ENCODE measurements around the gene CCL18.
A peak's percentile ranks its signal among the peaks of the same experiment; 100 is the strongest.

CCL18 gene

DNA sequence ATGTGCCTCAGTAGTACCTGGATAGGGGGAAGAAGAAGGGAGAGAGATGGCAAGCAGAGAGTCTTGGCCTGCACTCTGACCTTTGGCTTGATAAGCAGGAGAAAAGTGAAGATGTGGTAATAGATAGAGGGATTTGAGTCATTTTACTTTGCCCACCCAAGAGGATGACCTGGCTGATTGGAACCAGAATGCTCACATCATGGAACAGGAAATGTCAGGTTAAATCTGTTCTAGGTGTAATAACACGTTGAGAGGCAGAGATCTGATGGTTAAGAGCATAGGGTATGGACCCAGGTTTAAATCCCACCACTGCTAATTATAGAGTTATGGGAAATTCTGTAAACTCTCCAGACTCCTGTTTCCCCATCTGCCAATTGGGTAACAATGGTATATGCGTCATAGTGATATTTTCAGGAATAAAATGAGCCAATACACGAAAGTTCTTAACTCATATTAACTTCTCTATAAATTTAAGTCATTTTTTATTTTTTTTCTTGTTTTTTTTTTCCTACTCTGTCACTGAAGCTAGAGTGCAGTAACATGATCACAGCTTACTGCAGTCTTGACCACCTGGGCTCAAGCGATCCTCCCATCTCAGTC, 8.1 kb upstream of the CCL18 start:
- Histone ChIP-seq H3K36me3 (ENCODE audit: control insufficient read depth in 4 of 4, insufficient read depth in 4 of 4, low read length in 3 of 4) (no peaks in the 10 kb centered on the region), H3K9me3 (ENCODE audit: control extremely low read depth in 1 of 5, control insufficient read depth in 4 of 5, insufficient read depth in 2 of 5, low read depth in 1 of 5, low read length in 4 of 5) (peaks cover 0 to 9% (median 0%) of the 10 kb centered on the region in 5 experiments), H3K27ac (ENCODE audit: insufficient read depth in 1 of 2, low read depth in 1 of 2, low read length in 2 of 2, poor library complexity in 1 of 2, severe bottlenecking in 2 of 2) (no peak overlapping the region), H3K4me3 (ENCODE audit: control insufficient read depth in 1 of 7, extremely low read depth in 1 of 7, insufficient read depth in 4 of 7, low read depth in 2 of 7, low read length in 6 of 7) (no peak overlapping the region), H3K27me3 (replicated peaks in 2 of 5; ENCODE audit: control insufficient read depth in 4 of 5, insufficient read depth in 5 of 5, low read length in 4 of 5) (no peaks in the 10 kb centered on the region), H3K4me1 (ENCODE audit: control extremely low read depth in 1 of 4, control insufficient read depth in 4 of 4, insufficient read depth in 4 of 4, low read length in 3 of 4) (no peaks in the 10 kb centered on the region)
- ChIA-PET POLR2A (no interaction called here), CTCF (interaction anchor here (1.1 to 1.4 kb wide), 2 partner anchors 93 kb away, joined by 3 read pairs; no protein-coding TSS in a partner anchor)
- WGBS (ENCODE audit: insufficient coverage) = 92% methylated on average over 2 of the region's 4 CpGs
- no peak for DNase-seq

DNA sequence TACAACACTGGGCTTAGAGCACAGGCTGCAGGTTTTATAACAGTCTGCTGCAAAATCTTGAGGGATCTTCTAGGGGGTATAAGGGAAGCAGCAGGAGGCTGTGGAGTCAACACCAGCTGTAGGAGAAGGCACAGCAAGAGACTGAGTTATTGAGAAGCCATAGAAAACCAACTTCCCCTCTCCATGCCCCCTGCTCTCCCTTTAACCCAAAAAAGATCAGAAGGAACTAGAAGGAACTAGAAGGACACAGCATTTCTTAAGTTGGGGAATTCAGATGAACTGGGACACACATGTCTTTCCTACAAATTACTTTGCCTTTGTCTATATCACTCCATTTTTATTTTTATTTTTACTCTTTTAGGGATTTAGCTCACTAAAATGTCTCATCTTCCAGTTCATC, 6.2 kb upstream of the CCL18 start:
- Histone ChIP-seq H3K27ac (ENCODE audit: insufficient read depth in 1 of 2, low read depth in 1 of 2, low read length in 2 of 2, poor library complexity in 1 of 2, severe bottlenecking in 2 of 2) (no peak overlapping the region), H3K36me3 (ENCODE audit: control insufficient read depth in 4 of 4, insufficient read depth in 4 of 4, low read length in 3 of 4) (no peaks in the 10 kb centered on the region), H3K4me1 (ENCODE audit: control extremely low read depth in 1 of 4, control insufficient read depth in 4 of 4, insufficient read depth in 4 of 4, low read length in 3 of 4) (no peaks in the 10 kb centered on the region), H3K4me3 (ENCODE audit: control insufficient read depth in 1 of 7, extremely low read depth in 1 of 7, insufficient read depth in 4 of 7, low read depth in 2 of 7, low read length in 6 of 7) (no peak overlapping the region), H3K27me3 (replicated peaks in 2 of 5; ENCODE audit: control insufficient read depth in 4 of 5, insufficient read depth in 5 of 5, low read length in 4 of 5) (no peaks in the 10 kb centered on the region), H3K9me3 (ENCODE audit: control extremely low read depth in 1 of 5, control insufficient read depth in 4 of 5, insufficient read depth in 2 of 5, low read depth in 1 of 5, low read length in 4 of 5) (no peaks in the 10 kb centered on the region)
- CTCF ChIA-PET = interaction anchor here (1.2 to 1.8 kb wide), 3 partner anchors 11 to 15 kb away, joined by 3 to 4 read pairs (median 3); no protein-coding TSS in a partner anchor
- POLR2A ChIA-PET = no interaction called here
- DNase-seq = no peak

DNA sequence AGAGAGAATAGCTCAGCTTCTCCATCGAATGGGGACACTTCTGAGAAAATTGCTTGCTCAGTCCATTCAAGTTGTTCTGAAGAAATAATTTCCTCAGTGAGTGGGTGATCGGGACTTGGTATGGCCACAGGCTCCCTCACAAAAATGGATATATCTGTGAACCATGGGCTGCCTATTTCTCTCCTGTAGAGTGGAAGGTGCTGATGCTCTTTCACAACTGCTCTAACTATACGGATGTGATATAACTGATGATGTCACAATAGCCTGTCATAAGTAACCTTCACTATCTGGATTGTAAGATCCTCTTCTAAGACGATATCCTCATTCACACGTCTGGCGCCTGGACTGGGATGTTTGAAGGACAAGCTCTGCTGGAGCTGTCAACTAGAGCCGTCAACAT, 4.7 kb upstream of the CCL18 start:
- H3K36me3 ChIP-seq (ENCODE audit: control insufficient read depth in 4 of 4, insufficient read depth in 4 of 4, low read length in 3 of 4) = no peaks in the 10 kb centered on the region
- no peaks in the 10 kb centered on the region for H3K4me1 ChIP-seq (ENCODE audit: control extremely low read depth in 1 of 4, control insufficient read depth in 4 of 4, insufficient read depth in 4 of 4, low read length in 3 of 4)
- ChIA-PET CTCF (interaction anchor here (1.0 to 1.9 kb wide), 2 partner anchors 14 to 90 kb away, joined by 3 to 12 read pairs; no protein-coding TSS in a partner anchor), POLR2A (no interaction called here)
- no peaks in the 10 kb centered on the region for H3K9me3 ChIP-seq (ENCODE audit: control extremely low read depth in 1 of 5, control insufficient read depth in 4 of 5, insufficient read depth in 2 of 5, low read depth in 1 of 5, low read length in 4 of 5)
- WGBS (ENCODE audit: insufficient coverage) = 100% methylated on average over 6 of the region's 7 CpGs
- no peak overlapping the region for H3K27ac ChIP-seq (ENCODE audit: insufficient read depth in 1 of 2, low read depth in 1 of 2, low read length in 2 of 2, poor library complexity in 1 of 2, severe bottlenecking in 2 of 2)
- H3K27me3 ChIP-seq (replicated peaks in 2 of 5; ENCODE audit: control insufficient read depth in 4 of 5, insufficient read depth in 5 of 5, low read length in 4 of 5) = no peaks in the 10 kb centered on the region
- no peak for DNase-seq
- no peak overlapping the region for H3K4me3 ChIP-seq (ENCODE audit: control insufficient read depth in 1 of 7, extremely low read depth in 1 of 7, insufficient read depth in 4 of 7, low read depth in 2 of 7, low read length in 6 of 7)

DNA sequence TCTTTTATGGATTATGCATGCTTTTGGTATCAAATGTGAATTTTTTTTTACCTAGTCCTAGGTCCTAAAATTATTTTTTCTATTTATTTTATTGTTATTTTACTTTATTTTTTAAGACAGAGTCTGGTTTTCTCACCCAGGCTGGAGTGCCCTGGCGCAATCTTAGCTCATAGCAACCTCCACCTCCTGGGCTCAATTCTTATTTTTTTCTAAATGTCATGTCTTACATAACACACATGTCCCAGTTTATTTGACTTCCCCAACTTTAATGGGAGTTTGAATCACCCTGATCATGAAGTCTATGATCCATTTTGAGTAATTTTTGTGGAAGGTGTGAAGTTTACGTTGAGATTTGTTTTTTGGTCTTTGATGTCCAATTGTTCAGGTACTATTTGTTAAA, 3.3 kb upstream of the CCL18 start:
- Histone ChIP-seq H3K9me3 (ENCODE audit: control extremely low read depth in 1 of 5, control insufficient read depth in 4 of 5, insufficient read depth in 2 of 5, low read depth in 1 of 5, low read length in 4 of 5) (no peaks in the 10 kb centered on the region), H3K4me3 (ENCODE audit: control insufficient read depth in 1 of 7, extremely low read depth in 1 of 7, insufficient read depth in 4 of 7, low read depth in 2 of 7, low read length in 6 of 7) (no peak overlapping the region), H3K27me3 (replicated peaks in 2 of 5; ENCODE audit: control insufficient read depth in 4 of 5, insufficient read depth in 5 of 5, low read length in 4 of 5) (peaks cover 0 to 2% (median 0%) of the 10 kb centered on the region in 5 experiments), H3K36me3 (ENCODE audit: control insufficient read depth in 4 of 4, insufficient read depth in 4 of 4, low read length in 3 of 4) (no peaks in the 10 kb centered on the region), H3K4me1 (ENCODE audit: control extremely low read depth in 1 of 4, control insufficient read depth in 4 of 4, insufficient read depth in 4 of 4, low read length in 3 of 4) (no peaks in the 10 kb centered on the region), H3K27ac (ENCODE audit: insufficient read depth in 1 of 2, low read depth in 1 of 2, low read length in 2 of 2, poor library complexity in 1 of 2, severe bottlenecking in 2 of 2) (no peak overlapping the region)
- no peak for DNase-seq
- WGBS (ENCODE audit: insufficient coverage) = 44% methylated on average over 1 of the region's 2 CpGs
- CTCF ChIA-PET = no interaction called here
- POLR2A ChIA-PET = no interaction called here

DNA sequence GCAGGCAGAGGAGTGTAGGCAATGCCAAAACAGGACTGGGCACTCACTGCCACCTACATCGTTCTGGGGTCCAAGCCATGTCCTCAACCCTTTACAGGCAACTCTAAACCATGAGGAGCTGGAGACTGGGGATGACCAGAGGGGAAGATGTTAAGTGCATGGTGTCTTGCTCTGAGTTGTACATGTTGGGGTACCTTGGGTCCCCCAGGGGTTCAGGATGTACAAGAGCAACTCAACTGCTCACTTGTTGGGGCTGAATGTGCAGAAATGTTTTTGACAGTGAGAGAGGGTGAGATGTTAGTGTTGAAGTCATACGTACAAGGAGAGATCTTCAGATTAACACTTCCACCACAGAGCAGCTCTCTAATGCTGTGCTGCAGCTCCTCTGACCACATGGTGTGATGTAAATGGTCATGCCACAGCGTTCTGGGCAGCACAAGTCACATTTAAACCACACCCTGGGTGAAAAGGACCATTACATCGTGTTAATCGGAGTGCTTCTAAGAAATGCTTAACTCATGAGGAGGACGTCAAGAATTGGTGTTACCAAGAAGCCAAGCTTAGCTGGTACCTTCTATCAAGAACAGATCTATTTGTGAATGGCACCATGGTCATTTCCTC, 2.4 kb downstream of the CCL18 start:
- WGBS (ENCODE audit: insufficient coverage) = 96% methylated on average over 4 of the region's 6 CpGs

DNA sequence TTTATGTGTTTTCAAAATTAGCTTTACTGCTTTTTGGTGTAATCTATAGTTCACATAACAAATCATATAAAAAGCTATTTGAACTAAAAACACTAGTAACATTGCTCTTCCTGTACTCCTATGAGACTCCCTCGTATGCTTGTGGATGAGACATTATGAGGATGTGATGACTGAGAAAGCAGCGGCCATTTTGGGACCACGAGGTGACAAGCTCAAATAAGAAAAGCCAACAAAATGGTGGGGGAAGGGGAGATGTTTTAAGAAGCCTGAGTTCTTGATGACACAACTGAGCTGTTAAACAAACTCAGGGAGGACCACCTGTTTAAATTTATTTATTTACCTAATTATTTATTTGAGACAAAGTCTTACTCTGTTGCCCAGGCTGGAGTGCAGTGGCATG, 4.5 kb downstream of the CCL18 start:
- H3K9me3 ChIP-seq (ENCODE audit: control extremely low read depth in 1 of 5, control insufficient read depth in 4 of 5, insufficient read depth in 2 of 5, low read depth in 1 of 5, low read length in 4 of 5) = no peaks in the 10 kb centered on the region
- no peak overlapping the region for H3K4me3 ChIP-seq (ENCODE audit: control insufficient read depth in 1 of 7, extremely low read depth in 1 of 7, insufficient read depth in 4 of 7, low read depth in 2 of 7, low read length in 6 of 7)
- 100% methylated on average over 1 of the region's 3 CpGs for WGBS (ENCODE audit: insufficient coverage)
- peak in 2 of 3 donors; percentile 15 to 23 for DNase-seq
- CTCF ChIA-PET = interaction anchor here (0.7 to 1.3 kb wide), 6 partner anchors 11 to 86 kb away, joined by 3 to 5 read pairs (median 3); no protein-coding TSS in a partner anchor
- POLR2A ChIA-PET = no interaction called here
- no peaks in the 10 kb centered on the region for H3K36me3 ChIP-seq (ENCODE audit: control insufficient read depth in 4 of 4, insufficient read depth in 4 of 4, low read length in 3 of 4)
- no peak overlapping the region for H3K27ac ChIP-seq (ENCODE audit: insufficient read depth in 1 of 2, low read depth in 1 of 2, low read length in 2 of 2, poor library complexity in 1 of 2, severe bottlenecking in 2 of 2)
- H3K4me1 ChIP-seq (ENCODE audit: control extremely low read depth in 1 of 4, control insufficient read depth in 4 of 4, insufficient read depth in 4 of 4, low read length in 3 of 4) = peaks cover 0 to 7% (median 0%) of the 10 kb centered on the region in 4 experiments
- H3K27me3 ChIP-seq (replicated peaks in 2 of 5; ENCODE audit: control insufficient read depth in 4 of 5, insufficient read depth in 5 of 5, low read length in 4 of 5) = peaks cover 0 to 2% (median 0%) of the 10 kb centered on the region in 5 experiments

More for the DNA sequence above, 2.4 kb downstream of the CCL18 start:
- peaks cover 0 to 2% (median 0%) of the 10 kb centered on the region in 5 experiments for H3K27me3 ChIP-seq (replicated peaks in 2 of 5; ENCODE audit: control insufficient read depth in 4 of 5, insufficient read depth in 5 of 5, low read length in 4 of 5)
- H3K27ac ChIP-seq (ENCODE audit: insufficient read depth in 1 of 2, low read depth in 1 of 2, low read length in 2 of 2, poor library complexity in 1 of 2, severe bottlenecking in 2 of 2) = no peak overlapping the region
- H3K4me1 ChIP-seq (ENCODE audit: control extremely low read depth in 1 of 4, control insufficient read depth in 4 of 4, insufficient read depth in 4 of 4, low read length in 3 of 4) = peaks cover 0 to 4% (median 0%) of the 10 kb centered on the region in 4 experiments
- no peak for DNase-seq
- no peaks in the 10 kb centered on the region for H3K9me3 ChIP-seq (ENCODE audit: control extremely low read depth in 1 of 5, control insufficient read depth in 4 of 5, insufficient read depth in 2 of 5, low read depth in 1 of 5, low read length in 4 of 5)
- ChIA-PET CTCF (interaction anchor here (0.9 to 1.9 kb wide), 2 partner anchors 83 to 90 kb away, joined by 3 to 5 read pairs; no protein-coding TSS in a partner anchor), POLR2A (no interaction called here)
- H3K36me3 ChIP-seq (ENCODE audit: control insufficient read depth in 4 of 4, insufficient read depth in 4 of 4, low read length in 3 of 4) = no peaks in the 10 kb centered on the region
- no peak overlapping the region for H3K4me3 ChIP-seq (ENCODE audit: control insufficient read depth in 1 of 7, extremely low read depth in 1 of 7, insufficient read depth in 4 of 7, low read depth in 2 of 7, low read length in 6 of 7)

DNA sequence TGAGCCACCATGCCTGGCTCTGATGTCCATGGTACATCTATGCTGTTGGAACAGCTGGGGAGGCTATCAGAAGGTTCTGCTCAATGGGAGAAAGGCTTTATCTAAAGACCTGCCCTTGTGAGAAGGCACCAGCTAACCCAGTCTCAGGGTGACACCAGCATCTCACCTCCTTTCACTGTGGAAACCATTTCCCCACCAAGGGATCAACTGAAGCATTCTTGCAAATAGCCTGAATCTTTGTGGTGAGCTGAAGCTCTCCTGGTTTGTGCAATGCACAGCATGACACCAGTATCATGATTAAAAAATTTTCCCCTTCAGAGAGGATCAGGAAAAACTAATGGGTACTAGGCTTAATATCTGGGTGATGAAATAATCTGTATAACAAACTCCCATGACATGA, 5.1 kb downstream of the CCL18 start:
- Histone ChIP-seq H3K9me3 (ENCODE audit: control extremely low read depth in 1 of 5, control insufficient read depth in 4 of 5, insufficient read depth in 2 of 5, low read depth in 1 of 5, low read length in 4 of 5) (no peaks in the 10 kb centered on the region), H3K4me1 (ENCODE audit: control extremely low read depth in 1 of 4, control insufficient read depth in 4 of 4, insufficient read depth in 4 of 4, low read length in 3 of 4) (peaks cover 0 to 7% (median 0%) of the 10 kb centered on the region in 4 experiments), H3K36me3 (ENCODE audit: control insufficient read depth in 4 of 4, insufficient read depth in 4 of 4, low read length in 3 of 4) (no peaks in the 10 kb centered on the region), H3K4me3 (ENCODE audit: control insufficient read depth in 1 of 7, extremely low read depth in 1 of 7, insufficient read depth in 4 of 7, low read depth in 2 of 7, low read length in 6 of 7) (no peak overlapping the region), H3K27me3 (replicated peaks in 2 of 5; ENCODE audit: control insufficient read depth in 4 of 5, insufficient read depth in 5 of 5, low read length in 4 of 5) (peaks cover 0 to 2% (median 0%) of the 10 kb centered on the region in 5 experiments), H3K27ac (ENCODE audit: insufficient read depth in 1 of 2, low read depth in 1 of 2, low read length in 2 of 2, poor library complexity in 1 of 2, severe bottlenecking in 2 of 2) (no peak overlapping the region)
- ChIA-PET CTCF (interaction anchor here (0.7 to 1.6 kb wide), 6 partner anchors 11 to 94 kb away, joined by 3 to 8 read pairs (median 4); no protein-coding TSS in a partner anchor), POLR2A (interaction anchor here (0.6 kb wide), 1 partner anchor 69 kb away, joined by 3 read pairs; no protein-coding TSS in a partner anchor)
- DNase-seq = no peak

Data from common myeloid progenitor, CD34-positive (primary cell).